Measurements from ENCODE around the gene TRPM1.

DNA sequence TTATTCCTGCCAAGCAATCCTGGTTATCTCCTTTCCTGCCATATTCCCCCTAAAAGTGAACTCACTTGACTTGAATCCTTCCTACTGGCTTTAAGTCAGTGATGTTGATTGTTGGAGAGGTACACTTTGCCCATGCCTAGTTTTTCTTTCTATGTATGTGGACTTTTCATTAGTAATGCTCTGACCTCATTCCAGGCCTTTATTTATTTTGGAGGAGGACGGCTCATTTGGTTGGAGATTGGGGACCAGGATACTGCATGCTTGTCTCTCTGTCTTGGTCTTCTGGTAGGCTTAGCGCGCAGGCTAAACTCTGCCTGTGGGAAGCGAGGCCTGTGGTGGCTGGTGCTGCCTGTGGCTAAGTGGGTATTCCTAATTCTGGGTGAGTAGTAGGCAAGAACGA lies 81.0 kb downstream of the TRPM1 start:
- TF ChIP-seq, protein P1, sequence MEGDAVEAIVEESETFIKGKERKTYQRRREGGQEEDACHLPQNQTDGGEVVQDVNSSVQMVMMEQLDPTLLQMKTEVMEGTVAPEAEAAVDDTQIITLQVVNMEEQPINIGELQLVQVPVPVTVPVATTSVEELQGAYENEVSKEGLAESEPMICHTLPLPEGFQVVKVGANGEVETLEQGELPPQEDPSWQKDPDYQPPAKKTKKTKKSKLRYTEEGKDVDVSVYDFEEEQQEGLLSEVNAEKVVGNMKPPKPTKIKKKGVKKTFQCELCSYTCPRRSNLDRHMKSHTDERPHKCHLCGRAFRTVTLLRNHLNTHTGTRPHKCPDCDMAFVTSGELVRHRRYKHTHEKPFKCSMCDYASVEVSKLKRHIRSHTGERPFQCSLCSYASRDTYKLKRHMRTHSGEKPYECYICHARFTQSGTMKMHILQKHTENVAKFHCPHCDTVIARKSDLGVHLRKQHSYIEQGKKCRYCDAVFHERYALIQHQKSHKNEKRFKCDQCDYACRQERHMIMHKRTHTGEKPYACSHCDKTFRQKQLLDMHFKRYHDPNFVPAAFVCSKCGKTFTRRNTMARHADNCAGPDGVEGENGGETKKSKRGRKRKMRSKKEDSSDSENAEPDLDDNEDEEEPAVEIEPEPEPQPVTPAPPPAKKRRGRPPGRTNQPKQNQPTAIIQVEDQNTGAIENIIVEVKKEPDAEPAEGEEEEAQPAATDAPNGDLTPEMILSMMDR (tag by site-specific recombination; IDR thresholded peaks at IDR 0.05) = no peak
- TF ChIP-seq ZNF530 (tag by site-specific recombination; IDR thresholded peaks at IDR 0.05; ENCODE audit: low read depth) (no peak), OSR2 (tag by site-specific recombination; IDR thresholded peaks at IDR 0.05) (no peak), ZNF623 (tag by site-specific recombination; IDR thresholded peaks at IDR 0.05) (no peak), MZF1 (tag by site-specific recombination; IDR thresholded peaks at IDR 0.05; ENCODE audit: borderline replicate concordance) (no peak), ZFP41 (tag by site-specific recombination; IDR thresholded peaks at IDR 0.05; ENCODE audit: borderline replicate concordance) (no peak), ZNF19 (tag by site-specific recombination; IDR thresholded peaks at IDR 0.05; ENCODE audit: low read depth) (no peak), ZNF423 (tag by site-specific recombination; IDR thresholded peaks at IDR 0.05) (no peak)
- TF ChIP-seq, protein P2, sequence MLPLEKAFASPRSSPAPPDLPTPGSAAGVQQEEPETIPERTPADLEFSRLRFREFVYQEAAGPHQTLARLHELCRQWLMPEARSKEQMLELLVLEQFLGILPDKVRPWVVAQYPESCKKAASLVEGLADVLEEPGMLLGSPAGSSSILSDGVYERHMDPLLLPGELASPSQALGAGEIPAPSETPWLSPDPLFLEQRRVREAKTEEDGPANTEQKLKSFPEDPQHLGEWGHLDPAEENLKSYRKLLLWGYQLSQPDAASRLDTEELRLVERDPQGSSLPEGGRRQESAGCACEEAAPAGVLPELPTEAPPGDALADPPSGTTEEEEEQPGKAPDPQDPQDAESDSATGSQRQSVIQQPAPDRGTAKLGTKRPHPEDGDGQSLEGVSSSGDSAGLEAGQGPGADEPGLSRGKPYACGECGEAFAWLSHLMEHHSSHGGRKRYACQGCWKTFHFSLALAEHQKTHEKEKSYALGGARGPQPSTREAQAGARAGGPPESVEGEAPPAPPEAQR (tag by site-specific recombination; IDR thresholded peaks at IDR 0.05) = no peak
- TF ChIP-seq, protein P3, sequence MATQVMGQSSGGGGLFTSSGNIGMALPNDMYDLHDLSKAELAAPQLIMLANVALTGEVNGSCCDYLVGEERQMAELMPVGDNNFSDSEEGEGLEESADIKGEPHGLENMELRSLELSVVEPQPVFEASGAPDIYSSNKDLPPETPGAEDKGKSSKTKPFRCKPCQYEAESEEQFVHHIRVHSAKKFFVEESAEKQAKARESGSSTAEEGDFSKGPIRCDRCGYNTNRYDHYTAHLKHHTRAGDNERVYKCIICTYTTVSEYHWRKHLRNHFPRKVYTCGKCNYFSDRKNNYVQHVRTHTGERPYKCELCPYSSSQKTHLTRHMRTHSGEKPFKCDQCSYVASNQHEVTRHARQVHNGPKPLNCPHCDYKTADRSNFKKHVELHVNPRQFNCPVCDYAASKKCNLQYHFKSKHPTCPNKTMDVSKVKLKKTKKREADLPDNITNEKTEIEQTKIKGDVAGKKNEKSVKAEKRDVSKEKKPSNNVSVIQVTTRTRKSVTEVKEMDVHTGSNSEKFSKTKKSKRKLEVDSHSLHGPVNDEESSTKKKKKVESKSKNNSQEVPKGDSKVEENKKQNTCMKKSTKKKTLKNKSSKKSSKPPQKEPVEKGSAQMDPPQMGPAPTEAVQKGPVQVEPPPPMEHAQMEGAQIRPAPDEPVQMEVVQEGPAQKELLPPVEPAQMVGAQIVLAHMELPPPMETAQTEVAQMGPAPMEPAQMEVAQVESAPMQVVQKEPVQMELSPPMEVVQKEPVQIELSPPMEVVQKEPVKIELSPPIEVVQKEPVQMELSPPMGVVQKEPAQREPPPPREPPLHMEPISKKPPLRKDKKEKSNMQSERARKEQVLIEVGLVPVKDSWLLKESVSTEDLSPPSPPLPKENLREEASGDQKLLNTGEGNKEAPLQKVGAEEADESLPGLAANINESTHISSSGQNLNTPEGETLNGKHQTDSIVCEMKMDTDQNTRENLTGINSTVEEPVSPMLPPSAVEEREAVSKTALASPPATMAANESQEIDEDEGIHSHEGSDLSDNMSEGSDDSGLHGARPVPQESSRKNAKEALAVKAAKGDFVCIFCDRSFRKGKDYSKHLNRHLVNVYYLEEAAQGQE (tag by site-specific recombination; IDR thresholded peaks at IDR 0.05) = no peak
